GM19239 (cell line): Measurements from ENCODE around the gene CCDC124.
"Not testable (repeated sequence)": the region's sequence is repeated elsewhere in the genome, so short reads cannot be mapped to it uniquely, and the experiment has no call there.

ENCODE experiments used
- DNase-seq: peaks from one replicate; pipeline ENCODE4 v3.0.0; 2011; ENCODE audit warnings: low spot score; ENCODE audit not compliant: insufficient read length
- FAIRE-seq: peaks from 2 replicates; lab custom pipeline; 2011; peaks lifted over from hg19 to GRCh38; lab: Jason Lieb, UNC

CCDC124 gene

DNA sequence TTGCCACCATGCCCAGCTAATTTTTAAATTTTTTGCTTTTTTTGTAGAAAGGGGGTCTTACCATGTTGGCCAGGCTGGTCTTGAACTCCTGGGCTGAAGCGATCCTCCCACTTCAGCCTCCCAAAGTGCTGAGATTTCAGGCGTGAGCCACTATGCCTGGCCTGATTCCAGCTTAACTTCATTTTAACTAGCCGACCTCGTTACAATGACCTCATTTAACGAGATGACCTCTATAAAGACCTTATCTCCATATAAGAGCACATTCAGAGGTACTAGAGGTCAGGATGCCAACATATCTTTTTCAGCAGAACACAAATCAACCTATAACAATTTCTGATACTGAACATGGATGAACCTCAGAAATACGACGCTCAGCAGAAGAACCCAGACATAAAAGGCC lies 44.7 kb downstream of the CCDC124 start:
- no peak for DNase-seq
- no peak for FAIRE-seq

DNA sequence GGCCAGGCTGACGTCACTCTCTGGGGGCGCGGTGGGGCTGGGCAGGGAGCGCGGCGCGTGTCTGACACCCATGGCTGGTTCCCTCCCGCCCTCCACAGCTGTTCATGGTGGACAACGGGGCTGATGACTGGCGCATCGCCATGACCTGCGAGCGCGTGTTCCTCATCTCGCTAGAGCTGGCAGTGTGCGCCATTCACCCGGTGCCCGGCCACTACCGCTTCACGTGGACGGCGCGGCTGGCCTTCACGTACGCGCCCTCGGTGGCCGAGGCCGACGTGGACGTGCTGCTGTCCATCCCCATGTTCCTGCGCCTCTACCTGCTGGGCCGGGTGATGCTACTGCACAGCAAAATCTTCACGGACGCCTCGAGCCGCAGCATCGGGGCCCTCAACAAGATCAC lies 48.8 kb downstream of the CCDC124 start:
- no peak for DNase-seq

DNA sequence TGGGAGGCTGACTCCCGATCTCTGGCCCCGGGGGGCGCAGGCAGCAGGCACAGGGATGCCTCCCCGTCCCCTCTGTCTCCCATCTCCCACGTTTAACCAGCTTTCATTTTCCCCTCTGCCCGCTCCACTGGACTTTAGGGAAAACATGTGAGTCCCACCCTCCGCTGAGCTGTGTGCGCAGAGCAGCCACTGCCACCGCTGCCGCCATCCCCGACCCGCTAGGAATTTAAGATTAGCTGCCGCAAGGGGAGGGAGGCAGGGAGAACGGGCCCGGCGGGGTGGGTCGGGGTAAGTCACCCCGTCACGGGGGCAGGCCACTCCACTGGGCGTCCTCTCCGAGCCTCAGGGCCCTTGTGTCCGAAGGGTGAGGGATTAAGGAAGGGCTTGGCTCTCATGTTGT lies 49.6 kb downstream of the CCDC124 start:
- DNase-seq (no peak), FAIRE-seq (no peak)

More for the DNA sequence above, 48.8 kb downstream of the CCDC124 start:
- no peak for FAIRE-seq

DNA sequence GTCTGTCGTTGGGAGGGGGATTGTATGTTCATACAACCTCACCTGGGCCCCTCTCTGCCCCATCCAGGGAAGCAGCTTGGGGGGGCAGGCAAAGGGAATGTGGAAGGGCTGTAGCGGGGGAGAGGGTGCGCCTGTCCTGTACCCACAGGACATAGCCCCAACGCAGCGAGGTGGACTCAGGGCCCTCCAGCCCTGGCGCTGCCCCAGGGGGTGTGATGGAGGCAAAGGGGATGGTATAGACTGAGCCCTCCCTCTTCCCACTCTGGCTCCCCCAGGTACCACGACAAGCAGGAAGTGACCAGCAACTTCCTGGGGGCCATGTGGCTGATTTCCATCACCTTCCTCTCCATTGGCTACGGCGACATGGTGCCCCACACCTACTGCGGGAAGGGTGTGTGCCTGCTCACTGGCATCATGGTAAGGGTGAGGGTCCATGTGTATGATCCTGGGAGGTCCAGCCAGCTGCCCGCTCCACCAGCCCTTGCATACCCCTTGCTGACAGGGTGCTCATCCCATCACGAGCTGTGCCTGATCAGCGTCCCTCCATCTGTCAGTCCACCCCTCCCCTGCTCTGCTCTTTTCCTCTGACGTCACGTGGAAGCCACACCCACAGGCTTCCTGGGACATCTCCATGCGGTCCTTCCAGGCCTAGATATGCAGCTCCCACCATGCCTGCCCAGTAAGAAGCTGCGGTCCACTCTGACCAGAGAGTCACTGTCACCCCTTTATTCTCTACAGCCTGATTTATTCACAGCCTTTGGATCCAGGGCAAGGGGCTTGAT lies 52.4 kb downstream of the CCDC124 start:
- FAIRE-seq (no peak), DNase-seq (no peak)

DNA sequence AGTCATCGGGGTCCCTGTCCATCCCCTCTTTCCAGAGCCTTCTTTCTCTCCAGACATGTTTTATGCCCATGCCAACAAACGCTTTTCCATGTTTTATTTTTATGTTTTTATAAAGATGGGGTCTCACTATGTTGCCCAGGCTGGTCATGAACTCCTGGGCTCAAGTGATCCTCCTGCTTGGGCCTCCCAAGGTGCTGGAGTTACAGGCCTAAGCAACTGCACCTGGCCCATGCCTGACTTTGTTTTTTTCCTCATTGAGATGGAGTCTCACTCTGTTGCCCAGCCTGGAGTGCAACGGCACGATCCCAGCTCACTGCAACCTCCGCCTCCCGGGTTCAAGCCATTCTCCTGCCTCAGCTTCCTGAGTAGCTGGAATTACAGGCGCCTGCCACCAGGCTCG lies 53.8 kb downstream of the CCDC124 start:
- DNase-seq, FAIRE-seq: not testable (repeated sequence)

DNA sequence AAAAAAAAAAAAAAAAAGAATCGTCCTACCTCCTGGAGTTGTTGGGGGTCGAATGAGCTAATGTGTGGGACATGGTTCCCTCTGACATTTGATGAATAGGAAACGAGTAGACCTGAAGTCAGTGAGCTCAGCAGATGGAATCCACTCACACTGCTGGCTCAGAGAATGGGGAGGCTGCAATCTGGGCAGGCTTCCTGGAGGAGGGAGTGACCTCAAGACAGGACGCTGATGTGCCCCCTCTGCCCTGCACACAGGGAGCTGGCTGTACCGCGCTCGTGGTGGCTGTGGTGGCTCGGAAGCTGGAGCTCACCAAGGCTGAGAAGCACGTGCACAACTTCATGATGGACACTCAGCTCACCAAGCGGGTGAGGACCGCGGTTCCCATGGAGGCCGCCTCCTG lies 55.3 kb downstream of the CCDC124 start:
- FAIRE-seq (no peak), DNase-seq (no peak)

DNA sequence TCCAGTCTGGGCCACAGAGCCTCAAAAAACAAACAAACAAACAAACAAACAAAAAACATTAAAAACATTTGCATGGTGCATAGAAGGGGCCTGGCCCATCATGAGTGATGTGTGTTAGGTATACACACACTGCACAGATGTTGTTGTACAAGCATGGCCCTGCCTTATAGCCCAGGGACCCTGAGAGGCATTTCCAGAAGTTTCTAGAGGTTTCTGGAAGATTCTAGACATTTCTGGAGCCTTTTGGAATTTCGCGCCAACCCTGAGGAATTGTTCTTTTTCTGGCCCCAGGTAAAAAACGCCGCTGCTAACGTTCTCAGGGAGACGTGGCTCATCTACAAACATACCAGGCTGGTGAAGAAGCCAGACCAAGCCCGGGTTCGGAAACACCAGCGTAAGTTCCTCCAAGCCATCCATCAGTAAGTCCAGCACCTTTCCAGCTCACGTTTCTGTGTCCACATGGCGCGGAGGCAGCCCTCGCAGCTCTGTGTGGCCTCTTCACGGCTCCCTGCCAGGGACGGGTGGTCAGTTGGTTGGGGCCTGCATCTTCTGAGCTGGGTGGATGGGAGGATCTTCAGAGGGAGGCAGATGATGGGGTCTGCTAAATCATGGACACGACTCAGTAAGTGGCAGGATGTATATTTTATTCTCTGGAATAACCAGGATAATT lies 56.7 kb downstream of the CCDC124 start:
- FAIRE-seq: no peak

DNA sequence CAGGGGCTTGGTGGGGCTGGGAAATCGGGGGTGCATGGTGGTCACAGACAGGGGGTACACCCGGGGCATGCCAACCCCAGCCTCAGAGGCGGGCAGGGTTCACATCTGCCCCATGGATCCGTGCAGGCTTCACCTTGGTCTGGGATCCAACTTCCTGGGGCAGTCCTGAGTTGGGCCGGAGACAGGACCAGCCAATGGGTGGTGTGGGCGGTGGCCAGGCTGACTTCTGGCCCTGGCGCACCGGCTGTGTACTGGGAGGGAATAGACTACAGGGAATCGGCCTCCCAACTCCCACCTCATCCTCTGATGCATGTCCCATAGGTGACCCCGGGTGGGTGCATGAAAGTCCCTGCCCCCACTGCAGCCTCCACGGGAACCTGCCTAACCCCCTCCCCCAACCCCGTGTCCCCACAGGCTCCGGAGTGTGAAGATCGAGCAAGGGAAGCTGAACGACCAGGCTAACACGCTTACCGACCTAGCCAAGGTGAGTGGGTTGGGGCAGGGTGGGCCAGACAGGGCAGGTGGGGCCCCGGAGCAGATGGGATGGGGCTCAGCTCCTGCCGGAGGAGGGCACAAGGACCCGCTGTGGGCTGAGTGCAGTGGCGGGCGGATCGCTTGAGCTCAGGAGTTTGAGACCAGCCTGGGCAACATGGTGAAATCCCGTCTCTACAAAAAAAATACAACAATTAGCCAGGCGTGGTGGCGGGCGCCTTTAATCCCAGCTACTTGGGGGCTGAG lies 60.4 kb downstream of the CCDC124 start:
- FAIRE-seq (no peak), DNase-seq (no peak)

More for the DNA sequence above, 56.7 kb downstream of the CCDC124 start:
- no peak for DNase-seq
